Muscle of arm (tissue), 12 donors: Measurements from ENCODE around the gene PGRMC1. TPM values are rescaled to one million over a fixed set of nuclear protein-coding genes. Genes with fewer than 3 reads are reported as not detected.
"Not testable (repeated sequence)": the region's sequence is repeated elsewhere in the genome, so short reads cannot be mapped to it uniquely, and the experiment has no call there.

ENCODE experiments used
- DNase-seq: peaks from one replicate; pipeline ENCODE4 v3.0.0-alpha.2; 2013
- polyA plus RNA-seq, 12 donors: library from polyadenylated mRNA; unstranded; fragments of 120-200 nt; gene quantifications; one replicate each; pipeline ENCODE4 v1.2.1, GENCODE V29; 2013; ENCODE audit not compliant: insufficient read length in 12 of 12

Gene PGRMC1
- polyA plus RNA-seq, 12 donors: 85.4 to 188 (median 108) TPM; not detected in 1

- no peak for DNase-seq
These were observed 7.4 kb upstream of the PGRMC1 start for GRCh38 chrX:119228512-119229252.

- no peak for DNase-seq
These were observed 6.9 kb upstream of the PGRMC1 start for GRCh38 chrX:119229253-119229615.

GRCh38 chrX:119230850-119231249 lies 5.2 kb upstream of the PGRMC1 start:
- DNase-seq: no peak

- peak; percentile 30 for DNase-seq
These were observed 4.1 kb upstream of the PGRMC1 start for GRCh38 chrX:119231936-119232445.

- DNase-seq: peak; percentile 72
These were observed 1.0 kb upstream of the PGRMC1 start for GRCh38 chrX:119235051-119235511.

- DNase-seq: peak; percentile 28
These were observed 807 bp downstream of the PGRMC1 start for GRCh38 chrX:119236623-119237561.

- no peak for DNase-seq
These were observed 1.5 kb downstream of the PGRMC1 start for GRCh38 chrX:119237562-119237942.

- DNase-seq: no peak
These were observed 2.5 kb downstream of the PGRMC1 start for GRCh38 chrX:119238557-119238956.

- DNase-seq: no peak
These were observed 4.3 kb downstream of the PGRMC1 start for GRCh38 chrX:119240356-119240755.

- no peak for DNase-seq
These were observed 11.6 kb downstream of the PGRMC1 start for GRCh38 chrX:119247702-119248101.

- DNase-seq: no peak
These were observed 13.8 kb downstream of the PGRMC1 start for GRCh38 chrX:119249891-119250290.

- DNase-seq: no peak
These were observed 15.3 kb downstream of the PGRMC1 start for GRCh38 chrX:119251386-119251785.

- DNase-seq: no peak
These were observed 16.6 kb downstream of the PGRMC1 start for GRCh38 chrX:119252716-119253115.

GRCh38 chrX:119266364-119266995 lies 30.4 kb downstream of the PGRMC1 start:
- DNase-seq: peak; percentile 42

- DNase-seq: not testable (repeated sequence)
These were observed 31.0 kb downstream of the PGRMC1 start for GRCh38 chrX:119267115-119267514.

- DNase-seq: no peak
These were observed 36.9 kb downstream of the PGRMC1 start for GRCh38 chrX:119272882-119273419.

- peak; percentile 20 for DNase-seq
These were observed 37.5 kb downstream of the PGRMC1 start for GRCh38 chrX:119273420-119274192.

- DNase-seq: not testable (repeated sequence)
These were observed 46.3 kb downstream of the PGRMC1 start for GRCh38 chrX:119282347-119282746.

- no peak for DNase-seq
These were observed 52.9 kb downstream of the PGRMC1 start for GRCh38 chrX:119288890-119289393.

GRCh38 chrX:119290476-119290875 lies 54.4 kb downstream of the PGRMC1 start:
- DNase-seq: no peak

GRCh38 chrX:119291246-119291645 lies 55.2 kb downstream of the PGRMC1 start:
- not testable (repeated sequence) for DNase-seq
